Stimulated activated CD8-positive, alpha-beta memory T cell treated with anti-CD3 and anti-CD28 coated beads, Interleukin-4, amount 100 ng/mL, for 4 hours (primary cell): ENCODE measurements around the gene RAD18.

Experiments
- DNase-seq, 2 donors: peaks; one replicate each; pipeline ENCODE4 v3.0.0-alpha.2; 2020; ENCODE audit warnings: low read depth in 2 of 2, low spot score in 1 of 2

Gene RAD18

GRCh38 chr3:8867646-8868045 lies 95.6 kb downstream of the RAD18 start:
- no peak for DNase-seq

- no peak for DNase-seq
Observed at GRCh38 chr3:8865697-8866096, 97.6 kb downstream of the RAD18 start.

GRCh38 chr3:8864402-8865350 lies 98.6 kb downstream of the RAD18 start:
- no peak for DNase-seq

GRCh38 chr3:8863891-8864290 lies 99.4 kb downstream of the RAD18 start:
- no peak for DNase-seq

GRCh38 chr3:8857720-8858367 lies 105.4 kb downstream of the RAD18 start:
- no peak for DNase-seq

- no peak for DNase-seq
Observed at GRCh38 chr3:8856721-8857120, 106.6 kb downstream of the RAD18 start.

GRCh38 chr3:8856071-8856470 lies 107.2 kb downstream of the RAD18 start:
- DNase-seq: no peak

GRCh38 chr3:8854656-8855055 lies 108.6 kb downstream of the RAD18 start:
- no peak for DNase-seq

GRCh38 chr3:8853081-8853480 lies 110.2 kb downstream of the RAD18 start:
- DNase-seq: no peak

GRCh38 chr3:8852511-8852910 lies 110.8 kb downstream of the RAD18 start:
- DNase-seq: no peak

GRCh38 chr3:8851703-8852102 lies 111.6 kb downstream of the RAD18 start:
- DNase-seq: no peak

- DNase-seq: no peak
Observed at GRCh38 chr3:8848696-8849131, 114.6 kb downstream of the RAD18 start.

- no peak for DNase-seq
Observed at GRCh38 chr3:8847317-8847716, 116.0 kb downstream of the RAD18 start.

- DNase-seq: no peak
Observed at GRCh38 chr3:8846176-8846575, 117.1 kb downstream of the RAD18 start.

- no peak for DNase-seq
Observed at GRCh38 chr3:8845641-8846040, 117.6 kb downstream of the RAD18 start.

- no peak for DNase-seq
Observed at GRCh38 chr3:8843347-8843746, 119.9 kb downstream of the RAD18 start.

- no peak for DNase-seq
Observed at GRCh38 chr3:8842293-8842692, 121.0 kb downstream of the RAD18 start.

GRCh38 chr3:8841472-8841871 lies 121.8 kb downstream of the RAD18 start:
- no peak for DNase-seq

- DNase-seq: no peak
Observed at GRCh38 chr3:8840556-8840955, 122.7 kb downstream of the RAD18 start.

GRCh38 chr3:8839607-8840325 lies 123.5 kb downstream of the RAD18 start:
- DNase-seq: no peak

- no peak for DNase-seq
Observed at GRCh38 chr3:8838765-8839423, 124.4 kb downstream of the RAD18 start.
